GM12878 (cell line): ENCODE measurements around the gene GRIK2. TPM values are rescaled to one million over a fixed set of nuclear protein-coding genes. Genes with fewer than 3 reads are reported as not detected.

Experiments
- ATAC-seq: fragments of 200-7000 bp; cut with Tn5 transposase; 3 replicates; pipeline ENCODE4 v1.9.1; 2020; ENCODE audit warnings: mild to moderate bottlenecking, moderate library complexity
- BruUV-seq: library from RNA; stranded (reverse); fragments of 400-500 nt; replicated peaks from 2 replicates; lab custom pipeline; 2021; lab: Mats Ljungman, UMichigan
- CTCF ChIA-PET: fragments of 300-600 bp; sonication (Branson Sonifier 250); formaldehyde crosslinking; extraction: SDS; loops from one replicate; lab custom pipeline; 2021; ENCODE audit warnings: inconsistent platforms; lab: Yijun Ruan, JAX
- POLR2A ChIA-PET: fragments of 350-600 bp; formaldehyde crosslinking; extraction: SDS; loops from one replicate; lab custom pipeline; 2021; ENCODE audit warnings: inconsistent platforms; lab: Charles Lee
- RAD21 ChIA-PET: fragments of 300-600 bp; sonication (Branson Sonifier 250); formaldehyde crosslinking; loops from one replicate; lab custom pipeline; 2023; ENCODE audit warnings: antibody characterized with exemption; ENCODE audit not compliant: unreplicated experiment; lab: Charles Lee
- SMC1A ChIA-PET: fragments of 300-600 bp; sonication (Branson Sonifier 250); formaldehyde crosslinking; loops from one replicate; lab custom pipeline; 2023; ENCODE audit not compliant: unreplicated experiment, uncharacterized antibody; lab: Charles Lee
- DNase-seq: peaks from one replicate; pipeline ENCODE4 v3.0.0-alpha.2; 2011; ENCODE audit warnings: low read depth, low spot score
- FAIRE-seq: peaks from 3 replicates; lab custom pipeline; 2011; peaks lifted over from hg19 to GRCh38; lab: Jason Lieb, UNC
- H2AFZ ChIP-seq: 2 replicates; pipeline ENCODE4 v1.6.0; 2011; ENCODE audit warnings: low read depth, low read length, control low read depth; ENCODE audit not compliant: control insufficient read depth
- H3K27ac ChIP-seq: 2 replicates; pipeline ENCODE4 v1.5.1; 2011; ENCODE audit warnings: control low read depth; ENCODE audit not compliant: control insufficient read depth, insufficient read depth
- H3K27me3 ChIP-seq, 2 experiments: replicated peaks in 1 of 2; 2 replicates each; pipeline versions ENCODE4 v1.6.0 to v1.6.1; 2011; ENCODE audit warnings: low read length in 1 of 2; ENCODE audit not compliant: control insufficient read depth in 2 of 2, insufficient read depth in 2 of 2
- H3K36me3 ChIP-seq, 2 experiments: 2 replicates each; pipeline ENCODE4 v1.5.1; 2011; ENCODE audit warnings: low read length in 1 of 2; ENCODE audit not compliant: control insufficient read depth in 2 of 2, insufficient read depth in 2 of 2
- H3K4me1 ChIP-seq: 2 replicates; pipeline ENCODE4 v1.6.1; 2011; ENCODE audit warnings: mild to moderate bottlenecking, low read length, moderate library complexity, mixed read lengths; ENCODE audit not compliant: control insufficient read depth, insufficient read depth
- H3K4me2 ChIP-seq: 2 replicates; pipeline ENCODE4 v1.6.0; 2011; ENCODE audit warnings: control low read depth; ENCODE audit not compliant: control insufficient read depth, insufficient read depth
- H3K4me3 ChIP-seq: fragments of 200-600 bp; sonication (generic); 2 replicates; pipeline ENCODE4 v1.5.1; 2016
- H3K79me2 ChIP-seq: 2 replicates; pipeline ENCODE4 v1.6.0; 2011; ENCODE audit warnings: low read length; ENCODE audit not compliant: control insufficient read depth, insufficient read depth
- H3K9ac ChIP-seq: 2 replicates; pipeline ENCODE4 v1.8.0; 2011; ENCODE audit warnings: low read length, control low read depth, mixed read lengths; ENCODE audit not compliant: control insufficient read depth, insufficient read depth
- H3K9me3 ChIP-seq: replicated peaks from 3 replicates; pipeline ENCODE4 v1.5.1; 2011; ENCODE audit warnings: mild to moderate bottlenecking, low read length; ENCODE audit not compliant: control insufficient read depth, insufficient read depth
- H4K20me1 ChIP-seq: 2 replicates; pipeline ENCODE4 v1.6.0; 2011; ENCODE audit not compliant: control insufficient read depth, insufficient read depth
- BHLHE40 ChIP-seq, 2 experiments: fragments of 450-650 bp in 1 of 2; IDR thresholded peaks; 2 replicates each; pipeline ENCODE4 v1.6.1; 2011 to 2017; ENCODE audit warnings: low read depth in 2 of 2, borderline replicate concordance in 1 of 2, improper control_type of control experiment in 1 of 2, low read length in 1 of 2, mild to moderate bottlenecking in 1 of 2
- CBX3 ChIP-seq: fragments of 200-600 bp; sonication (generic); IDR thresholded peaks from 2 replicates; pipeline ENCODE4 v1.6.1; 2016; ENCODE audit warnings: low read depth, borderline replicate concordance
- HCFC1 ChIP-seq: fragments of 150-350 bp; IDR thresholded peaks from 2 replicates; pipeline ENCODE4 v1.6.1; 2014; ENCODE audit warnings: low read length
- HSF1 ChIP-seq: fragments of 150-350 bp; IDR thresholded peaks from 2 replicates; pipeline ENCODE4 v1.6.1; 2014; ENCODE audit warnings: mild to moderate bottlenecking, low read depth, low read length
- JUNB ChIP-seq: IDR thresholded peaks from 2 replicates; pipeline ENCODE4 v1.6.1; 2016; ENCODE audit warnings: antibody characterized with exemption, mild to moderate bottlenecking
- MTA3 ChIP-seq: IDR thresholded peaks from 2 replicates; pipeline ENCODE4 v1.6.1; 2012; ENCODE audit warnings: low read length, inconsistent platforms, borderline replicate concordance
- NFIC ChIP-seq: IDR thresholded peaks from 2 replicates; pipeline ENCODE4 v1.6.1; 2012; ENCODE audit warnings: low read depth, mild to moderate bottlenecking, inconsistent platforms, low read length, moderate library complexity
- PAX8 ChIP-seq: fragments of 450-650 bp; IDR thresholded peaks from 2 replicates; pipeline ENCODE4 v1.6.1; 2017; ENCODE audit warnings: mild to moderate bottlenecking, moderate library complexity
- RELB ChIP-seq: fragments of 450-650 bp; IDR thresholded peaks from 2 replicates; pipeline ENCODE4 v1.6.1; 2017; ENCODE audit warnings: low read depth, mild to moderate bottlenecking, moderate library complexity
- SMAD5 ChIP-seq: IDR thresholded peaks from 2 replicates; pipeline ENCODE4 v1.6.1; 2016; ENCODE audit warnings: antibody characterized with exemption, low read depth
- SMARCA5 ChIP-seq: fragments of 450-650 bp; IDR thresholded peaks from 2 replicates; pipeline ENCODE4 v1.6.1; 2017; ENCODE audit warnings: mild to moderate bottlenecking
- TBL1XR1 ChIP-seq: IDR thresholded peaks from 2 replicates; pipeline ENCODE4 v1.6.1; 2012; ENCODE audit warnings: low read depth, low read length, improper control_type of control experiment
- WGBS: methylation state at CpG from one replicate; pipeline ENCODE4 v1.1.6; 2016; ENCODE audit warnings: low lambda C conversion rate; ENCODE audit not compliant: insufficient replicate concordance, insufficient coverage; ENCODE audit errors: missing lambda C conversion rate; 5-methylcytosine and 5-hydroxymethylcytosine counted together
- in situ Hi-C: fragments of 300-500 bp; cut with MboI; formaldehyde crosslinking; loops from 9 replicates; pipeline ENCODE4 v1.14.3; 2018; ENCODE audit warnings: mixed read lengths
- intact Hi-C: fragments of 100-400 bp; cut with micrococcal nuclease; formaldehyde crosslinking; loops from one replicate; pipeline ENCODE4 v1.14.2; 2022; ENCODE audit not compliant: unreplicated experiment
- polyA plus RNA-seq, 11 experiments: library from polyadenylated mRNA; depleted of rRNA in 4 of 11; unstranded in 6 of 11; stranded (reverse) in 5 of 11; fragments of >200 nt; fragmentation: Nextera tagmentation in 4 of 11; fragmentation: Illumina TruSeq in 1 of 11; extraction: Ambion mirVana in 4 of 11; extraction: Trizol in 1 of 11; gene quantifications; 1 replicate in 1 of 11; 2 replicates in 10 of 11; pipeline versions ENCODE4 v1.2.1 to v1.2.3, GENCODE V29; 2011 to 2016; ENCODE audit warnings: inconsistent platforms in 2 of 11, missing spikeins in 2 of 11, low read depth in 1 of 11
- total RNA-seq, 4 experiments: library from RNA; depleted of rRNA in 3 of 4; stranded (reverse); fragments of >200 nt in 3 of 4; fragmentation: Illumina TruSeq in 1 of 4; extraction: Trizol in 1 of 4; gene quantifications; 2 replicates each; pipeline versions ENCODE4 v1.2.1 to v1.2.3, GENCODE V29; 2013 to 2021
- TF ChIP-seq, protein P1 (sequence below): fragments of 450-650 bp; IDR thresholded peaks from 2 replicates; pipeline ENCODE4 v1.6.1; 2017; ENCODE audit warnings: antibody characterized with exemption, mild to moderate bottlenecking, moderate library complexity

The GRIK2 gene
- total and polyA plus RNA-seq, 10 of the 15 experiments (the other 5 are each of a cell fraction or from before 2014, with no cell fraction given): not detected

- ChIA-PET SMC1A (no interaction called here), RAD21 (no interaction called here), CTCF (no interaction called here), POLR2A (no interaction called here)
- no peak overlapping the region for H3K9ac ChIP-seq
- DNase-seq (no peak), ATAC-seq (no peak), FAIRE-seq (no peak)
- 0% methylated on average over 1 of the region's 1 CpG for WGBS
- intact Hi-C loops (no loop called here), in situ Hi-C loops (no loop called here)
- H3K36me3 ChIP-seq: no peaks in the 10 kb centered on the region
- no peak overlapping the region for H3K4me2 ChIP-seq
- no peaks in the 10 kb centered on the region for H4K20me1 ChIP-seq
- no peak overlapping the region for H2AFZ ChIP-seq
- no TSS peak for BruUV-seq
- TF ChIP-seq HSF1 (no peak), SMARCA5 (no peak), MTA3 (no peak), JUNB (no peak), TBL1XR1 (no peak), RELB (no peak), PAX8 (no peak), HCFC1 (no peak), NFIC (no peak), BHLHE40 (IDR thresholded peaks at IDR 0.05; ENCODE audit: borderline replicate concordance in 1 of 2, low read depth in 2 of 2, low read length in 1 of 2) (no peak), SMAD5 (no peak), CBX3 (no peak)
- TF ChIP-seq, protein P1, sequence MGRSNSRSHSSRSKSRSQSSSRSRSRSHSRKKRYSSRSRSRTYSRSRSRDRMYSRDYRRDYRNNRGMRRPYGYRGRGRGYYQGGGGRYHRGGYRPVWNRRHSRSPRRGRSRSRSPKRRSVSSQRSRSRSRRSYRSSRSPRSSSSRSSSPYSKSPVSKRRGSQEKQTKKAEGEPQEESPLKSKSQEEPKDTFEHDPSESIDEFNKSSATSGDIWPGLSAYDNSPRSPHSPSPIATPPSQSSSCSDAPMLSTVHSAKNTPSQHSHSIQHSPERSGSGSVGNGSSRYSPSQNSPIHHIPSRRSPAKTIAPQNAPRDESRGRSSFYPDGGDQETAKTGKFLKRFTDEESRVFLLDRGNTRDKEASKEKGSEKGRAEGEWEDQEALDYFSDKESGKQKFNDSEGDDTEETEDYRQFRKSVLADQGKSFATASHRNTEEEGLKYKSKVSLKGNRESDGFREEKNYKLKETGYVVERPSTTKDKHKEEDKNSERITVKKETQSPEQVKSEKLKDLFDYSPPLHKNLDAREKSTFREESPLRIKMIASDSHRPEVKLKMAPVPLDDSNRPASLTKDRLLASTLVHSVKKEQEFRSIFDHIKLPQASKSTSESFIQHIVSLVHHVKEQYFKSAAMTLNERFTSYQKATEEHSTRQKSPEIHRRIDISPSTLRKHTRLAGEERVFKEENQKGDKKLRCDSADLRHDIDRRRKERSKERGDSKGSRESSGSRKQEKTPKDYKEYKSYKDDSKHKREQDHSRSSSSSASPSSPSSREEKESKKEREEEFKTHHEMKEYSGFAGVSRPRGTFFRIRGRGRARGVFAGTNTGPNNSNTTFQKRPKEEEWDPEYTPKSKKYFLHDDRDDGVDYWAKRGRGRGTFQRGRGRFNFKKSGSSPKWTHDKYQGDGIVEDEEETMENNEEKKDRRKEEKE: no peak
- H3K79me2 ChIP-seq: no peaks in the 10 kb centered on the region
- H3K9me3 ChIP-seq: no peaks in the 10 kb centered on the region
- H3K27me3 ChIP-seq: no peaks in the 10 kb centered on the region
- H3K27ac ChIP-seq: no peak overlapping the region
- H3K4me3 ChIP-seq: no peak overlapping the region
- no peaks in the 10 kb centered on the region for H3K4me1 ChIP-seq
Measured at GRCh38 chr6:101689156-101689555, 295.6 kb downstream of the GRIK2 start.
